A673 (cell line): ENCODE results near the gene LMO1. TPM values are rescaled to one million over a fixed set of nuclear protein-coding genes. Genes with fewer than 3 reads are reported as not detected.

ENCODE experiments used
- BruUV-seq: library from RNA; stranded (reverse); fragments of 400-500 nt; replicated peaks from 2 replicates; lab custom pipeline; 2021; lab: Mats Ljungman, UMichigan
- CTCF ChIA-PET: fragments of 300-600 bp; sonication (Branson Sonifier 250); formaldehyde crosslinking; loops from one replicate; lab custom pipeline; 2022; ENCODE audit warnings: antibody characterized with exemption; lab: Charles Lee
- POLR2A ChIA-PET: fragments of 300-600 bp; sonication (Branson Sonifier 250); formaldehyde crosslinking; loops from one replicate; lab custom pipeline; 2022; ENCODE audit warnings: antibody characterized with exemption; ENCODE audit not compliant: low non-redundant PET; lab: Charles Lee
- DNase-seq: peaks from one replicate; pipeline ENCODE4 v3.0.0-alpha.2; 2015; ENCODE audit warnings: low spot score
- H3K27ac ChIP-seq: fragments of 200-600 bp; sonication (generic); 2 replicates; pipeline ENCODE4 v1.5.1; 2016; ENCODE audit warnings: mixed run types, low read depth, mild to moderate bottlenecking, mixed read lengths, antibody characterized with exemption, low read length; ENCODE audit not compliant: poor library complexity, severe bottlenecking
- H3K27me3 ChIP-seq: fragments of 200-600 bp; sonication (generic); replicated peaks from 2 replicates; pipeline ENCODE4 v1.6.1; 2017; ENCODE audit warnings: mixed run types, low read depth, mild to moderate bottlenecking, mixed read lengths, antibody characterized with exemption, low read length; ENCODE audit not compliant: insufficient read depth, poor library complexity
- H3K36me3 ChIP-seq: fragments of 200-600 bp; sonication (generic); 2 replicates; pipeline ENCODE4 v1.6.1; 2016; ENCODE audit warnings: mixed run types, mild to moderate bottlenecking, mixed read lengths, antibody characterized with exemption, low read length; ENCODE audit not compliant: insufficient read depth, poor library complexity, severe bottlenecking
- H3K4me1 ChIP-seq: fragments of 200-600 bp; sonication (generic); 2 replicates; pipeline ENCODE4 v1.6.1; 2017; ENCODE audit warnings: mixed run types, mild to moderate bottlenecking, mixed read lengths, antibody characterized with exemption, low read length; ENCODE audit not compliant: insufficient read depth, poor library complexity, severe bottlenecking
- H3K4me3 ChIP-seq: fragments of 200-600 bp; sonication (generic); 2 replicates; pipeline ENCODE4 v1.5.1; 2016; ENCODE audit warnings: low read depth, mixed run types, mild to moderate bottlenecking, mixed read lengths, low read length; ENCODE audit not compliant: poor library complexity, severe bottlenecking
- H3K9me3 ChIP-seq: fragments of 200-600 bp; sonication (generic); 2 replicates; pipeline ENCODE4 v1.6.1; 2016; ENCODE audit warnings: mixed run types, low read depth, mild to moderate bottlenecking, mixed read lengths, antibody characterized with exemption, low read length; ENCODE audit not compliant: poor library complexity, severe bottlenecking
- CTCF ChIP-seq: fragments of 300-800, 200-600 bp; sonication (generic); conservative IDR thresholded peaks from 2 replicates; pipeline ENCODE4 v1.5.1; 2017; ENCODE audit warnings: low read depth, mild to moderate bottlenecking, antibody characterized with exemption, low read length, moderate library complexity, mixed read lengths
- EZH2 ChIP-seq: fragments of 200-600 bp; sonication (generic); IDR thresholded peaks from 2 replicates; pipeline ENCODE4 v1.6.1; 2017; ENCODE audit warnings: borderline replicate concordance, low read depth, mild to moderate bottlenecking, mixed read lengths, antibody characterized with exemption, low read length; ENCODE audit not compliant: poor library complexity, severe bottlenecking
- intact Hi-C: fragments of 100-400 bp; cut with micrococcal nuclease; formaldehyde crosslinking; loops from one replicate; pipeline ENCODE4 v1.10.0; 2022; ENCODE audit not compliant: unreplicated experiment
- total RNA-seq: library from RNA; stranded (reverse); gene quantifications from 2 replicates; pipeline ENCODE4 v1.2.3, GENCODE V29; 2021

Gene LMO1
- total RNA-seq, 1 experiment from 2014 or later, result not detected

DNA sequence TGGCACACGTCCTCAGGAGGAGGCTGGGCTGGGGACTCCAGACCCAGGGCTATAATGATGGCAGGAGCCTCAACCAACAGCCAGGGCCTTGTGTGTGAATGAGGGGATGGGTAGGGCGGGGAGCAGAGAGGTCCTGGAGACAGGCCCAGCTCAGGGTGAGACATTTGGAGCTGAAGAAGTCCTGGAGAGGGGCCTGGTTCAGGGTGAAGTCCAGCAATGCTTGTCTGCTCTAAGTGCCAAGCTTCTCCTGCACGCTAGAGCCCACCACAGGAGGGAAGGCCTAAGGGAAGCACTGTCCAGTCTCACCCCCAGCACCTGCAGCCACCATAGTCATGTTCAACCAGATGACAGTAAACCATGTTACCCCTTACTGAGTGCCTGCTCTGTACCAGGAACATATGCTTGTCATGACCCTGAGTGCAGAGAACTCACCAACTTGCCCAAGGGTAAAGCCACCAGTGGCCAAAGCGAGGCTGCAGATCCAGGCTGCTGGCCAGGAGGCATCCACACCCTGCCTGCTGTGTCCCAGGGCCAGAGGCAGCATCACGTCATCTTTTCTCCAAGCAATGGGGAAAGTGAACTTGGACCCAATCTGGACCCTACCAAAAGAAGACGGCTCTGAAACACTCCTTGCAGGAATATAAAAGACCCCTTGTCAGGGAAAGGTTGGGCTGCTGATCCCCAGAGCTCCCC is 24.0 kb downstream of the LMO1 start:
- ChIA-PET CTCF (no interaction called here), POLR2A (no interaction called here)
- Histone ChIP-seq H3K27me3 (peaks cover 37% of the 10 kb centered on the region), H3K9me3 (no peaks in the 10 kb centered on the region), H3K4me1 (no peaks in the 10 kb centered on the region), H3K27ac (no peak overlapping the region), H3K36me3 (no peaks in the 10 kb centered on the region), H3K4me3 (no peak overlapping the region)
- intact Hi-C loops, result no loop called here
- TF ChIP-seq EZH2 (no peak), CTCF (no peak)
- BruUV-seq, result no TSS peak
- no peak for DNase-seq

GRCh38 chr11:8239040-8239439 is 24.6 kb downstream of the LMO1 start:
- intact Hi-C loops, result no loop called here
- H3K4me1 ChIP-seq, result no peaks in the 10 kb centered on the region
- peaks cover 33% of the 10 kb centered on the region for H3K27me3 ChIP-seq
- no peak for DNase-seq
- TF ChIP-seq CTCF (no peak), EZH2 (no peak)
- no TSS peak for BruUV-seq
- ChIA-PET CTCF (no interaction called here), POLR2A (no interaction called here)
- no peaks in the 10 kb centered on the region for H3K9me3 ChIP-seq
- no peak overlapping the region for H3K4me3 ChIP-seq
- no peak overlapping the region for H3K27ac ChIP-seq
- H3K36me3 ChIP-seq, result no peaks in the 10 kb centered on the region

DNA sequence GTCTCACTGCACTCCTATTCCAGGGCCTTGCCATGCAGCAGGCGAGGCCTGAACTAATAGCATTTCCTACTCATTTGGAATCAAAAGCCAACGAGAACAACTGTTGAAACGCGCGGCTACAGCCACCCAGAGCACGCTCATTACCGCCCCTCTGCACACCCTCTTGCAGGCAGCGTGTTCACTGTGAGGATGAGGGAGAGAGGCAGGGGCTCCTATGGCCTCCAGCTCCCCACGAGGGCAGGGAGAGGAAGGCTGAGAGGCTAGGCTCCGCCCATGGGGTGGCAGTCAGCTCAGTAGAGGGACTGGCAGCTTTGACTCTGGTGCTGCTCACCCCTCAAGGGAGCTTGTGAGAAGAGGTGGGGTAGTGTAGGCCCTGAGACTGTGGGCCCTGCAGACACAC is 26.2 kb downstream of the LMO1 start:
- no peaks in the 10 kb centered on the region for H3K9me3 ChIP-seq
- intact Hi-C loops, result no loop called here
- POLR2A ChIA-PET, result no interaction called here
- H3K4me3 ChIP-seq, result no peak overlapping the region
- DNase-seq, result no peak
- peaks cover 23% of the 10 kb centered on the region for H3K27me3 ChIP-seq
- no peak overlapping the region for H3K27ac ChIP-seq
- CTCF ChIA-PET, result no interaction called here
- BruUV-seq, result no TSS peak
- H3K4me1 ChIP-seq, result no peaks in the 10 kb centered on the region
- no peaks in the 10 kb centered on the region for H3K36me3 ChIP-seq
- no peak for TF ChIP-seq EZH2
- no peak for TF ChIP-seq CTCF
